DND-41 (cell line): ENCODE measurements around the gene SOX13.

Experiments
- ATAC-seq: fragments of 200-7000 bp; cut with Tn5 transposase; 3 replicates; pipeline ENCODE4 v1.9.1; 2021; ENCODE audit warnings: low read depth; ENCODE audit not compliant: insufficient read depth
- DNase-seq: peaks from one replicate; pipeline ENCODE4 v3.0.0-alpha.2; 2020
- H2AFZ ChIP-seq: 2 replicates; pipeline ENCODE4 v1.6.0; 2012; ENCODE audit warnings: low read depth, low read length
- H3K27ac ChIP-seq: 2 replicates; pipeline ENCODE4 v1.5.1; 2012; ENCODE audit warnings: low read length, inconsistent platforms
- H3K27me3 ChIP-seq: fragments of 200-600 bp; sonication (generic); 2 replicates; pipeline ENCODE4 v1.6.0; 2012; ENCODE audit warnings: low read length, mild to moderate bottlenecking, inconsistent platforms; ENCODE audit not compliant: insufficient read depth, poor library complexity
- H3K36me3 ChIP-seq: 2 replicates; pipeline ENCODE4 v1.5.1; 2012; ENCODE audit warnings: low read length, inconsistent platforms; ENCODE audit not compliant: insufficient read depth
- H3K4me1 ChIP-seq: 2 replicates; pipeline ENCODE4 v1.5.1; 2012; ENCODE audit warnings: mild to moderate bottlenecking, low read length; ENCODE audit not compliant: insufficient read depth
- H3K4me2 ChIP-seq: 2 replicates; pipeline ENCODE4 v1.6.0; 2012; ENCODE audit warnings: mild to moderate bottlenecking, moderate library complexity, low read length, inconsistent platforms; ENCODE audit not compliant: insufficient read depth
- H3K4me3 ChIP-seq, 2 experiments: fragments of 200-600 bp in 1 of 2; shearing (Covaris generic) in 1 of 2; 2 replicates each; pipeline ENCODE4 v1.5.1; 2012 to 2016; ENCODE audit warnings: inconsistent platforms in 2 of 2, low read length in 2 of 2, mild to moderate bottlenecking in 2 of 2, low read depth in 1 of 2, moderate library complexity in 1 of 2
- H3K79me2 ChIP-seq: 2 replicates; pipeline ENCODE4 v1.6.0; 2012; ENCODE audit warnings: low read length, inconsistent platforms; ENCODE audit not compliant: insufficient read depth
- H3K9ac ChIP-seq: 2 replicates; pipeline ENCODE4 v1.6.0; 2012; ENCODE audit warnings: low read depth, mild to moderate bottlenecking, inconsistent platforms, low read length, moderate library complexity
- H3K9me3 ChIP-seq: 2 replicates; pipeline ENCODE4 v1.5.1; 2012; ENCODE audit warnings: low read length, moderate library complexity, mild to moderate bottlenecking, inconsistent platforms; ENCODE audit not compliant: insufficient read depth, severe bottlenecking
- H4K20me1 ChIP-seq: 2 replicates; pipeline ENCODE4 v1.6.0; 2012; ENCODE audit warnings: low read length; ENCODE audit not compliant: insufficient read depth
- CTCF ChIP-seq: IDR thresholded peaks from 2 replicates; pipeline ENCODE4 v1.5.1; 2012; ENCODE audit warnings: borderline replicate concordance, low read length, moderate library complexity, mild to moderate bottlenecking; ENCODE audit not compliant: poor library complexity, severe bottlenecking; ENCODE audit errors: extremely low read depth
- EZH2 ChIP-seq: IDR thresholded peaks from 3 replicates; pipeline ENCODE4 v1.6.1; 2012; ENCODE audit warnings: borderline replicate concordance, low read depth, mild to moderate bottlenecking, moderate library complexity, low read length, inconsistent platforms; ENCODE audit not compliant: severe bottlenecking

Gene SOX13

GRCh38 chr1:204155881-204156280 lies 83.0 kb downstream of the SOX13 start:
- no peak overlapping the region for H3K4me3 ChIP-seq
- DNase-seq = no peak
- no peaks in the 10 kb centered on the region for H3K4me1 ChIP-seq
- no peak overlapping the region for H3K27ac ChIP-seq
- no peaks in the 10 kb centered on the region for H3K9me3 ChIP-seq
- H4K20me1 ChIP-seq = no peaks in the 10 kb centered on the region; the same call in none of the 2 replicates
- no peaks in the 10 kb centered on the region for H3K36me3 ChIP-seq
- TF ChIP-seq EZH2 (no peak), CTCF (no peak)
- no peaks in the 10 kb centered on the region for H3K27me3 ChIP-seq
- no peak overlapping the region for H3K9ac ChIP-seq
- no peaks in the 10 kb centered on the region for H3K79me2 ChIP-seq
- H2AFZ ChIP-seq = no peak overlapping the region
- no peak overlapping the region for H3K4me2 ChIP-seq
- no peak for ATAC-seq

- no peaks in the 10 kb centered on the region for H3K36me3 ChIP-seq
- TF ChIP-seq CTCF (no peak), EZH2 (no peak)
- no peak for ATAC-seq
- H2AFZ ChIP-seq = no peak overlapping the region
- H3K9me3 ChIP-seq = no peaks in the 10 kb centered on the region
- no peak overlapping the region for H3K4me2 ChIP-seq
- no peaks in the 10 kb centered on the region for H3K79me2 ChIP-seq
- no peak for DNase-seq
- peaks cover 2% of the 10 kb centered on the region for H3K27me3 ChIP-seq
- no peak overlapping the region for H3K4me3 ChIP-seq
- no peak overlapping the region for H3K27ac ChIP-seq
- no peaks in the 10 kb centered on the region; the same call in none of the 2 replicates for H4K20me1 ChIP-seq
- H3K4me1 ChIP-seq = no peaks in the 10 kb centered on the region
- no peak overlapping the region for H3K9ac ChIP-seq
Measured at GRCh38 chr1:204157962-204158361, 85.0 kb downstream of the SOX13 start.

GRCh38 chr1:204161609-204162493 lies 88.9 kb downstream of the SOX13 start:
- H3K4me1 ChIP-seq = no peaks in the 10 kb centered on the region
- no peaks in the 10 kb centered on the region for H3K36me3 ChIP-seq
- H3K27ac ChIP-seq = no peak overlapping the region
- ATAC-seq = no peak
- no peaks in the 10 kb centered on the region for H3K79me2 ChIP-seq
- no peaks in the 10 kb centered on the region; the same call in 1 of the 2 replicates for H4K20me1 ChIP-seq
- H2AFZ ChIP-seq = no peak overlapping the region
- no peaks in the 10 kb centered on the region for H3K9me3 ChIP-seq
- H3K9ac ChIP-seq = no peak overlapping the region
- DNase-seq = no peak
- H3K4me3 ChIP-seq = no peak overlapping the region
- H3K27me3 ChIP-seq = peaks cover 2% of the 10 kb centered on the region
- no peak overlapping the region for H3K4me2 ChIP-seq
- TF ChIP-seq EZH2 = no peak

GRCh38 chr1:204162494-204163074 lies 89.7 kb downstream of the SOX13 start:
- ATAC-seq (peak; percentile 99), DNase-seq (peak; percentile 78)
- no peaks in the 10 kb centered on the region for H3K4me1 ChIP-seq
- H3K9ac ChIP-seq = no peak overlapping the region
- H3K9me3 ChIP-seq = peaks cover 3% of the 10 kb centered on the region
- TF ChIP-seq CTCF (peak; percentile 99), EZH2 (no peak)
- no peak overlapping the region for H3K4me2 ChIP-seq
- no peaks in the 10 kb centered on the region for H3K79me2 ChIP-seq
- no peak overlapping the region for H3K4me3 ChIP-seq
- H4K20me1 ChIP-seq = no peaks in the 10 kb centered on the region
- no peaks in the 10 kb centered on the region for H3K36me3 ChIP-seq
- peaks cover 2% of the 10 kb centered on the region for H3K27me3 ChIP-seq
- no peak overlapping the region for H2AFZ ChIP-seq
- H3K27ac ChIP-seq = no peak overlapping the region
